Measurements from ENCODE around the gene CELA2A.
"Not testable (repeated sequence)": the region's sequence is repeated elsewhere in the genome, so short reads cannot be mapped to it uniquely, and the experiment has no call there.

Gene CELA2A

DNA sequence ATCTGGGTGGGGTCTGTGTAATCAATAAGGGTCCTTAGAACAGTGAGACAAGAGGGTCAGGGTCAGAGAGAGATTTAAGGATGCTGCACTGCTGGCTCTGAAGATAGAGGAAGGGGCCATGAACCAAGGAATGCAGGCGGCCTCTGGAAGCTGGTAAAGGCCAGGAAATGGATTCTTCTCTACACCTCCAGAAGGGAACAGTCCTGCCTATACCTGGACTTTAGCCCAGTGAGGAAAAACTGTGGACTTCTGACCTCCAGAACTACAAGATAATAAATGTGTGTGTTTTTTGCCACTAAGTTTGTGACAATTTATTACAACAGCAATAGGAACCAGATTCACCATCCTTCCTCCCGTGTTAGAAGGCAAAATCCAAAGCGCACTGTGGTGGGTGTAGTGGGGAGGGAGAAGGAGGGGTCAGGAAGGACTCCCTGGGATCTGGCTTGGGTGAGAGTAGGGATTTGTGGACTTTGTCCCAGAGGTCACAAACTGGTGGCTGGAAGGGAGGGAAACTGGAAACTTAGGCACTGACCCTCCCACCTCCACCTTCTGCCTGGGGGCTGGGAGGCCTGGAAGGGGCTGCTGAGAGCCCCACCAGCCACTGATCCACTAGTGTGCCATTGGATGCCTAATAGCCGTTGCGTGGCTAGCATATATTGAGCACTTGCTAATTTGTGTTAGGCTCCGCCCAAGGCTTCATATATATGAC lies 5.4 kb upstream of the CELA2A start:
- Mint-ChIP-seq H3K9me3 (no peaks in the 10 kb centered on the region), H3K4me1 (no peaks in the 10 kb centered on the region), H3K36me3 (no peaks in the 10 kb centered on the region), H3K27me3 (peaks cover 5% of the 10 kb centered on the region), H3K27ac (no peak overlapping the region), H3K4me3 (no peak overlapping the region)

DNA sequence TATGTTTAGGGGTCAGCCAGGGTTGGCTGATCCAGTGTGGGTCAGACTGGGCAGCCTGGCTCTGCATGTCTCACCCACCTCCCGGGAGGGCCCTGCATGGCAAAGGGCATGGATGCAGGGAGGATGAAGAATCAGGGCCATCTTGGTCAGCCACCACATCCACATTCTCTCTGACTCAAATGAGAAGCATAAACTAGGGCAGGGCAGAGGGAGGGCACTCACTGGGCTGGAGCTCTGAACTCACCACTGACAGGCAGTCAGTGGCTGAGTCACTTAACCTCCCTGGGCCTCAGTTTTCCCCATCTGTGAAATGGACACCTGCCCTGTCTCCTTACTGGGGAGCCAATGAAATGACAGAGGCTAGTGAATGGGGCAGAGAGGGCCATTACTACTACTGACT lies 4.3 kb upstream of the CELA2A start:
- Mint-ChIP-seq H3K4me3 (no peak overlapping the region), H3K4me1 (no peaks in the 10 kb centered on the region), H3K36me3 (no peaks in the 10 kb centered on the region), H3K27me3 (peaks cover 3% of the 10 kb centered on the region), H3K27ac (no peak overlapping the region), H3K9me3 (no peaks in the 10 kb centered on the region)

DNA sequence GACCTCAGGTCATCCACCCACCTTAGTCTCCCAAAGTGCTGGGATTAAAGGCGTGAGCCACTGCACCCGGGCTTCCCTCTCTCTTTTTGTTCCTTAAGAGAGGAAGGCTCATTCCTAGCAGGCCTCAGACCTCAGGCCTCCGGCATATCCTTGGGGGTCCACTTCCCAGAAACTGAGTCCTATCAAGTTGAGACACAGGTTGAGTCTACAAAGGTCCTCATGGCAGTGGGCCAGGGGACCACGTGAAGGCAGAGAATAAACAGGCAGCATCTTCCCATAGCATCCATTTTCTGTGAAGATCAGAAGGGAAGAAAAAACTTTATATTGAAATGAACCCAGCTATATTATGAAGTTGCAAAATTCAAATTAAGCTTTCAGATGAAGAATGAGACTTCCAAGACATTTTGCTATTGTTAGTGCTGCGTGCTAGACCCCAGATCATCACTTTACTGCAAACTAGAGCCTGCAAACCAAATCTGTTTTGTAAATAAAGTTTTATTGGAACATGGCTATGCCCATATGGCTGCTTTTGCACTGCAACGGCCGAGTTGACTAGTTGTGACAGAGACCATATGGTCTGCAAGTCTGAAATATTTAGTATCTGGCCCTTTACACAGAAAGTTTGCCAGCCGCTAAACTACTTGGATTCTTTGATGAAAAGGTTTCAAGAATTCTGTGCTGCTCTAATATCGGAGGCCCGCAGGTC lies 3.5 kb upstream of the CELA2A start:
- no peaks in the 10 kb centered on the region for H3K27me3 Mint-ChIP-seq
- H3K27ac Mint-ChIP-seq: no peak overlapping the region

DNA sequence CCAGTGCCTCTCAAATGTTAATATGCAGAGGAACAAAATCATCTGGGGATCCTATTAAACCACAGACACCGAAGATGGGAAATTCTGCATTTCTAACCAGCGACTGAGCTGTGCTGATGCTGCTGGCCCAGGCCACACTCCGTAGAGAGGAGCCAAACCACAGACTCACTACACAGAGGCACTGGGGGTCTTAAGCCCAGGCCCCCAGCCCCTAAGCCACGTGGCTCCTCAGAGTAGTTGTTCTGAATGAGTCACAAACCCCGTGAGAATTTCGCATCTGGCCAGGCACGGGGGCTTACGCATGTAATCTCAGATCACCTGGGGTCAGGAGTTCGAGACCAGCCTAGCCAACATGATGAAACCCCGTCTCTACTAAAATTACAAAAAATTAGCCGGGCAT lies 2.8 kb upstream of the CELA2A start:
- Mint-ChIP-seq H3K36me3 (no peaks in the 10 kb centered on the region), H3K9me3 (no peaks in the 10 kb centered on the region), H3K4me3 (no peak overlapping the region), H3K4me1 (no peaks in the 10 kb centered on the region), H3K27me3 (no peaks in the 10 kb centered on the region), H3K27ac (no peak overlapping the region)

More for the DNA sequence above, 3.5 kb upstream of the CELA2A start:
- Mint-ChIP-seq H3K4me3 (no peak overlapping the region), H3K36me3 (no peaks in the 10 kb centered on the region), H3K4me1 (no peaks in the 10 kb centered on the region), H3K9me3 (no peaks in the 10 kb centered on the region)

DNA sequence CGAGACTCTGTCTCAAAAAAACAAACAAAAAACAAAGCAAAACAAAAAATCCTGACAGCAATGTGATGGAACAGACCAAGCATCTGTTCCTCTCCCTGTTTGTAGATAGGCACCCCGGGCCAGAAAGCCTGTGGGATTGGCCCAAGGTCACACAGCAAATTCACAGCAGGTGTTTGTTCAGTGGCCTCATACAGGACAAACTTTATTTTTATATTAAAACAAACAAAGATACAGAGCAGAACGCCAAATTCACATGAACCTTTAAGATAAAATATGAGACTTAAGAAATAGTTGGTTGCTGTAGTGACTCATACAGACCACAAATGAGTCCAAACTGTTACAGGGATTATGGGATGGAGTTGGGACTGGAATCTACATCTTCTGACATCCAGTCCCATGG lies 2.3 kb upstream of the CELA2A start:
- Mint-ChIP-seq H3K27ac (no peak overlapping the region), H3K4me3 (no peak overlapping the region), H3K27me3 (no peaks in the 10 kb centered on the region), H3K4me1 (no peaks in the 10 kb centered on the region), H3K36me3 (no peaks in the 10 kb centered on the region), H3K9me3 (no peaks in the 10 kb centered on the region)

DNA sequence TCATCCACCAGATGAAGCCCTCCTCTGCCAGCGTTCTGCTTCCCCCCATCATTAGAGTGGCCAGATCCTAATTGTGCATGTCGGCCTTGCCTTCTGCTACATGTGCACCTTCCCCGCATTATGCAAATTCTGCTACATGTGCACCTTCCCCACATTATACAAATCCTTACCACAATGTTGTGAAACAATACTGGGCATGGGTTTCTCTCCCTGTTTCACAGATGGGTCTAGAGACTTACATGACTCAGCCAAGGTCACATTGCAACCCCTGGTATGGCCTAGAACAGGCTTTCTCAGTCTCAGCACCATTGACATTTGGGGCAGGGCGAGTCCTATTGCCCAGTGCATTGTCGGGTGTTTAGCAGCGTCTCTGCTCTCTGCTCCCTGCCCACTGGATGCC lies 1.0 kb upstream of the CELA2A start:
- Mint-ChIP-seq H3K27me3 (no peaks in the 10 kb centered on the region), H3K9me3 (no peaks in the 10 kb centered on the region), H3K36me3 (no peaks in the 10 kb centered on the region), H3K4me1 (no peaks in the 10 kb centered on the region), H3K27ac (no peak overlapping the region), H3K4me3 (no peak overlapping the region)

DNA sequence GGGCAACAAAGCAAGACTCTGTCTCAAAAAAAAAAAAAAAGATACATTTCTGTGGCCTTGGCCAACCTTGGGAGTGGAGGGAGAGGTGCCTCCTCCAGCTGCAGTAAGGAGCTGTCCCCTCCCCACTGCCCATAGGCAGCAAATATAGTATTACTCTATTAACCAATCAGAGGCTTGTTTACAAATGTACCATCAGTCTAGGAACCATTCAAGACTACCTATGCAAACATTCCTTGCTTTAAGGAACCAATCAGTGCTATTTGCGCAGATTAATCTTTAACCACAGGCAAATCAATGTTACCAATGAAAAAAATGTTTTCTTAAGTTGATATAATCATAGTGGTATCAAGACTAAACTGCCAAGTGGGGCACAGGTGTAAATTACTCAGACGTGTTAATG lies 1.1 kb downstream of the CELA2A start:
- Mint-ChIP-seq H3K4me1 (no peaks in the 10 kb centered on the region), H3K27me3 (no peaks in the 10 kb centered on the region), H3K4me3 (no peak overlapping the region), H3K27ac (no peak overlapping the region), H3K36me3 (no peaks in the 10 kb centered on the region), H3K9me3 (no peaks in the 10 kb centered on the region)

GRCh38 chr1:15458388-15458787 lies 1.9 kb downstream of the CELA2A start:
- H3K27me3 Mint-ChIP-seq, H3K9me3 Mint-ChIP-seq, H3K27ac Mint-ChIP-seq, H3K36me3 Mint-ChIP-seq, H3K4me1 Mint-ChIP-seq, H3K4me3 Mint-ChIP-seq: not testable (repeated sequence)

- no peaks in the 10 kb centered on the region for H3K4me1 Mint-ChIP-seq
- H3K27me3 Mint-ChIP-seq: no peaks in the 10 kb centered on the region
- H3K27ac Mint-ChIP-seq: no peak overlapping the region
- H3K4me3 Mint-ChIP-seq: no peak overlapping the region
- no peaks in the 10 kb centered on the region for H3K9me3 Mint-ChIP-seq
- no peaks in the 10 kb centered on the region for H3K36me3 Mint-ChIP-seq
Measured at GRCh38 chr1:15459771-15460707, 3.5 kb downstream of the CELA2A start.

DNA sequence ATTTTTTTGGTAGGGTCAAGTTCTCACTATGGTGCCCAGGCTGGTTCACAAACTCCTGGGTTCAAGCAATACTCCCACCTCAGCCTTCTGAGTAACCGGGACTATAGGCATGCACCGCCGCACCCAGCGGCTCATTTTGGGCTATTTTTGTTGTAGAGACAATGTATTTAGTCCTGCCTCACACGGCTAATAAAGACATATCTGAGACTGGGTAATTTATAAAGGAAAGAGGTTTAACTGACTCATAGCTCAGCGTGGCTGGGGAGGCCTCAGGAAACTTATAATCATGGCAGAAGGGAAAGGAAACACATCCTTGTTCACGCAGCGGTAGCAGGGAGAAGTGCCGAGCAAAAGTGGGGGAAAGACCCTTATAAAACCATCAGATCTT lies 4.2 kb downstream of the CELA2A start:
- no peaks in the 10 kb centered on the region for H3K36me3 Mint-ChIP-seq
- no peak overlapping the region for H3K27ac Mint-ChIP-seq
- no peaks in the 10 kb centered on the region for H3K4me1 Mint-ChIP-seq
- H3K9me3 Mint-ChIP-seq: no peaks in the 10 kb centered on the region
- H3K4me3 Mint-ChIP-seq: no peak overlapping the region
- H3K27me3 Mint-ChIP-seq: no peaks in the 10 kb centered on the region

- H3K36me3 Mint-ChIP-seq, H3K9me3 Mint-ChIP-seq, H3K4me1 Mint-ChIP-seq: not testable (repeated sequence)
Measured at GRCh38 chr1:15463064-15463800, 6.7 kb downstream of the CELA2A start.

GRCh38 chr1:15463926-15464322 lies 7.4 kb downstream of the CELA2A start:
- not testable (repeated sequence) for H3K27ac Mint-ChIP-seq, H3K27me3 Mint-ChIP-seq, H3K4me3 Mint-ChIP-seq, H3K4me1 Mint-ChIP-seq, H3K36me3 Mint-ChIP-seq, H3K9me3 Mint-ChIP-seq

More at GRCh38 chr1:15463064-15463800, 6.7 kb downstream of the CELA2A start:
- not testable (repeated sequence) for H3K27ac Mint-ChIP-seq, H3K27me3 Mint-ChIP-seq, H3K4me3 Mint-ChIP-seq

GRCh38 chr1:15465674-15466073 lies 9.1 kb downstream of the CELA2A start:
- Mint-ChIP-seq H3K9me3 (no peaks in the 10 kb centered on the region), H3K36me3 (no peaks in the 10 kb centered on the region), H3K27ac (no peak overlapping the region), H3K4me3 (no peak overlapping the region), H3K27me3 (no peaks in the 10 kb centered on the region), H3K4me1 (no peaks in the 10 kb centered on the region)

- not testable (repeated sequence) for H3K36me3 Mint-ChIP-seq, H3K4me1 Mint-ChIP-seq, H3K4me3 Mint-ChIP-seq, H3K27me3 Mint-ChIP-seq, H3K9me3 Mint-ChIP-seq
- H3K27ac Mint-ChIP-seq: peak overlapping the region; percentile 3
Measured at GRCh38 chr1:15466955-15467625, 10.6 kb downstream of the CELA2A start.

- Mint-ChIP-seq H3K9me3 (no peaks in the 10 kb centered on the region), H3K4me3 (no peak overlapping the region), H3K4me1 (no peaks in the 10 kb centered on the region), H3K27me3 (no peaks in the 10 kb centered on the region), H3K27ac (no peak overlapping the region), H3K36me3 (no peaks in the 10 kb centered on the region)
Measured at GRCh38 chr1:15468145-15468544, 11.6 kb downstream of the CELA2A start.
